ENCODE data around the gene OR10H1. TPM values are rescaled to one million over a fixed set of nuclear protein-coding genes. Genes with fewer than 3 reads are reported as not detected.

The OR10H1 gene
- total and polyA plus RNA-seq, 9 of the 15 experiments (the other 6 are each of a cell fraction or from before 2014, with no cell fraction given) = not detected

GRCh38 chr19:15843203-15843893 is 27.9 kb upstream of the OR10H1 start:
- no peaks in the 10 kb centered on the region for H3K9me3 ChIP-seq (replicated peaks; ENCODE audit: control insufficient read depth, insufficient read depth, low read depth, low read length)
- CTCF ChIA-PET (ENCODE audit: low intra/inter-chr PET ratio) = no interaction called here
- H3K79me2 ChIP-seq (ENCODE audit: control insufficient read depth, insufficient read depth, low read length) = peaks cover 3% of the 10 kb centered on the region; the same call in 2 of the 3 replicates
- H3K9ac ChIP-seq (ENCODE audit: insufficient read depth in 1 of 2, low read depth in 2 of 2, low read length in 2 of 2) = no peak overlapping the region
- no peak overlapping the region for H3K4me3 ChIP-seq
- no peak for DNase-seq (ENCODE audit: extremely low read depth in 1 of 4, low spot score in 3 of 4)
- in situ Hi-C loops (cut with MboI) (no loop called here), intact Hi-C loops (cut with micrococcal nuclease) (loop anchor here (10.0 kb wide), 1 partner anchor 341 kb away; the partner anchor contains the start of gene FAM32A)
- H2AFZ ChIP-seq (ENCODE audit: low read depth, low read length) = peak overlapping the region; percentile 37; the same call in 1 of the 2 replicates
- 5% methylated on average over 5 of the region's 5 CpGs for WGBS (ENCODE audit: insufficient coverage, low coverage, missing lambda C conversion rate)
- H3K4me1 ChIP-seq (replicated peaks in 1 of 2; ENCODE audit: control insufficient read depth in 2 of 2, insufficient read depth in 2 of 2, low read length in 2 of 2) = peaks cover 24 to 39% of the 10 kb centered on the region in 2 experiments
- H3K27ac ChIP-seq (ENCODE audit: extremely low read depth, low read depth, low read length) = no peak overlapping the region
- POLR2A ChIA-PET = interaction anchor here (0.5 to 1.4 kb wide), 5 partner anchors 9 to 1214 kb away, joined by 3 to 6 read pairs (median 5); no protein-coding TSS in a partner anchor
- H3K27me3 ChIP-seq (ENCODE audit: control insufficient read depth in 2 of 2, insufficient read depth in 2 of 2, low read length in 2 of 2) = no peaks in the 10 kb centered on the region
- no peak for FAIRE-seq
- no peak for ATAC-seq
- H3K36me3 ChIP-seq (ENCODE audit: control insufficient read depth, insufficient read depth, low read length) = no peaks in the 10 kb centered on the region
- H4K20me1 ChIP-seq (replicated peaks; ENCODE audit: control insufficient read depth, insufficient read depth, low read length) = no peaks in the 10 kb centered on the region
- H3K4me2 ChIP-seq (ENCODE audit: insufficient read depth, low read length) = no peak overlapping the region
- H3K9me1 ChIP-seq (ENCODE audit: control insufficient read depth, insufficient read depth, low read length) = peaks cover 3% of the 10 kb centered on the region
- BruUV-seq (replicated peaks) = no TSS peak
- TF ChIP-seq PRMT5 (CRISPR knock-in tag; IDR thresholded peaks at IDR 0.05) (no peak), ZFP91 (CRISPR knock-in tag; IDR thresholded peaks at IDR 0.05) (no peak), MCM7 (IDR thresholded peaks at IDR 0.05) (no peak), TEAD4 (IDR thresholded peaks at IDR 0.05; ENCODE audit: low read length) (no peak), TEAD4 (CRISPR knock-in tag; IDR thresholded peaks at IDR 0.05; ENCODE audit: borderline replicate concordance) (no peak), ZNF75A (CRISPR knock-in tag; IDR thresholded peaks at IDR 0.05) (no peak), NUFIP1 (IDR thresholded peaks at IDR 0.05; ENCODE audit: partially characterized antibody) (no peak), ZNF717 (CRISPR knock-in tag; IDR thresholded peaks at IDR 0.05) (no peak), ZNF589 (CRISPR knock-in tag; IDR thresholded peaks at IDR 0.05; ENCODE audit: low read depth) (no peak), TSC22D4 (tag; IDR thresholded peaks at IDR 0.05) (no peak), FOXJ3 (CRISPR knock-in tag; IDR thresholded peaks at IDR 0.05) (no peak), ZNF3 (CRISPR knock-in tag; IDR thresholded peaks at IDR 0.05) (no peak), E2F6 (IDR thresholded peaks at IDR 0.05; ENCODE audit: borderline replicate concordance in 1 of 2, extremely low read depth in 1 of 2, insufficient read depth in 1 of 2, insufficient read length in 1 of 2, low read depth in 1 of 2, low read length in 1 of 2, poor library complexity in 1 of 2, severe bottlenecking in 1 of 2) (no peak), ZNF644 (tag; IDR thresholded peaks at IDR 0.05; ENCODE audit: low read depth) (no peak), ZNF146 (CRISPR knock-in tag; IDR thresholded peaks at IDR 0.05; ENCODE audit: unreplicated experiment) (no peak), ARHGAP35 (IDR thresholded peaks at IDR 0.05; ENCODE audit: partially characterized antibody) (no peak)
- TF ChIP-seq, protein P1, sequence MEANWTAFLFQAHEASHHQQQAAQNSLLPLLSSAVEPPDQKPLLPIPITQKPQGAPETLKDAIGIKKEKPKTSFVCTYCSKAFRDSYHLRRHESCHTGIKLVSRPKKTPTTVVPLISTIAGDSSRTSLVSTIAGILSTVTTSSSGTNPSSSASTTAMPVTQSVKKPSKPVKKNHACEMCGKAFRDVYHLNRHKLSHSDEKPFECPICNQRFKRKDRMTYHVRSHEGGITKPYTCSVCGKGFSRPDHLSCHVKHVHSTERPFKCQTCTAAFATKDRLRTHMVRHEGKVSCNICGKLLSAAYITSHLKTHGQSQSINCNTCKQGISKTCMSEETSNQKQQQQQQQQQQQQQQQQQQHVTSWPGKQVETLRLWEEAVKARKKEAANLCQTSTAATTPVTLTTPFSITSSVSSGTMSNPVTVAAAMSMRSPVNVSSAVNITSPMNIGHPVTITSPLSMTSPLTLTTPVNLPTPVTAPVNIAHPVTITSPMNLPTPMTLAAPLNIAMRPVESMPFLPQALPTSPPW (CRISPR knock-in tag; IDR thresholded peaks at IDR 0.05) = no peak
